Measurements from ENCODE around the gene PAPOLB. TPM values are rescaled to one million over a fixed set of nuclear protein-coding genes. Genes with fewer than 3 reads are reported as not detected.

PAPOLB gene
- polyA plus RNA-seq, 1 donor from 2014 or later = 0.05 TPM

DNA sequence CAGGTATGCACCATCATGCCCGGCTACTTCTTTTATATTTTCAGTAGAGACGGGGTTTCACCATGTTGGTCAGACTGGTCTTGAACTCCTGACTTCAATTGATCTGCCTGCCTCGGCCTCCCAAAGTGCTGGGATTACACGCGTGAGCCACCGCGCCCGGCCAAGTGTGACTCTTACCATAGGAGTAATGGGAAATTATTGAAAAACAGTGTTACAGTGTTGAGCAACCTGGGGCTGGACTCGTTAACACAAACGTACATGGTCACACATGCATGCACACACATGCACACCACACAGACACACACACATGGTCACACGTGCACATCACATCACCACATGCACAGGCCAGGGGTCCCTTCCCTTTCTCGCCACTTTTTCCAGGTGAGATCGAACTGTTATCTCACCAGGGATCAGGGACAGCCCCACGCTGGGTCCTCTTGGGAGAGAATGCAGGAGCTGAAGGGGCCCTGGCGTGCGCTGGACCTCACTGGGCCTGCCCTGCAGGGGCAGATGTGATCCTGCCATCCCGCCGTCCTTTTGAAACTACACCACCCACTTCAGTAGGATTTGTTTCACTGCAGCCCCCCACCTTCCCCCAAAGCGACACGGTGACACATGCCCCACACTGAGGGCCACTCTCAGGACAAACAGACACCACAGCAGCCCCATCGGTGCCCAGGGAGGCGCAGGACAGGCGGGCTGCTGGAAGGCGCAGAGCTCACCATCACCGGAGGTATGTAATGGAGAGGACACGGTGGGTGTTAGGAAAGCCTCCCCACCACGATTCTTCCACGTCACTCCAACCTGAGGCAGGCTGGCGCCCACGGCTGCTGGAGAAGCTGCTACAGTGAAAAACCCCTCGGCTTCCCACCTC, 11.5 kb upstream of the PAPOLB start:
- no peak overlapping the region for H2AFZ ChIP-seq (ENCODE audit: low read depth, low read length)
- H3K27ac ChIP-seq (ENCODE audit: low read length) = no peak overlapping the region
- H3K4me2 ChIP-seq (ENCODE audit: low read length) = no peak overlapping the region
- no peaks in the 10 kb centered on the region for H3F3A ChIP-seq (ENCODE audit: insufficient read depth, low read length, poor library complexity, severe bottlenecking)
- no peaks in the 10 kb centered on the region for H3K36me3 ChIP-seq (ENCODE audit: insufficient read depth, low read length)
- TF ChIP-seq MXI1 (conservative IDR thresholded peaks at IDR 0.05; ENCODE audit: poor library complexity, severe bottlenecking) = no peak
- TF ChIP-seq TAF1 (IDR thresholded peaks at IDR 0.05; ENCODE audit: low read depth) = no peak
- TF ChIP-seq POLR2AphosphoS5 (IDR thresholded peaks at IDR 0.05) = no peak
- TF ChIP-seq, protein P1, sequence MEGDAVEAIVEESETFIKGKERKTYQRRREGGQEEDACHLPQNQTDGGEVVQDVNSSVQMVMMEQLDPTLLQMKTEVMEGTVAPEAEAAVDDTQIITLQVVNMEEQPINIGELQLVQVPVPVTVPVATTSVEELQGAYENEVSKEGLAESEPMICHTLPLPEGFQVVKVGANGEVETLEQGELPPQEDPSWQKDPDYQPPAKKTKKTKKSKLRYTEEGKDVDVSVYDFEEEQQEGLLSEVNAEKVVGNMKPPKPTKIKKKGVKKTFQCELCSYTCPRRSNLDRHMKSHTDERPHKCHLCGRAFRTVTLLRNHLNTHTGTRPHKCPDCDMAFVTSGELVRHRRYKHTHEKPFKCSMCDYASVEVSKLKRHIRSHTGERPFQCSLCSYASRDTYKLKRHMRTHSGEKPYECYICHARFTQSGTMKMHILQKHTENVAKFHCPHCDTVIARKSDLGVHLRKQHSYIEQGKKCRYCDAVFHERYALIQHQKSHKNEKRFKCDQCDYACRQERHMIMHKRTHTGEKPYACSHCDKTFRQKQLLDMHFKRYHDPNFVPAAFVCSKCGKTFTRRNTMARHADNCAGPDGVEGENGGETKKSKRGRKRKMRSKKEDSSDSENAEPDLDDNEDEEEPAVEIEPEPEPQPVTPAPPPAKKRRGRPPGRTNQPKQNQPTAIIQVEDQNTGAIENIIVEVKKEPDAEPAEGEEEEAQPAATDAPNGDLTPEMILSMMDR (IDR thresholded peaks at IDR 0.05; ENCODE audit: poor library complexity, severe bottlenecking) = no peak
- TF ChIP-seq, protein P2, sequence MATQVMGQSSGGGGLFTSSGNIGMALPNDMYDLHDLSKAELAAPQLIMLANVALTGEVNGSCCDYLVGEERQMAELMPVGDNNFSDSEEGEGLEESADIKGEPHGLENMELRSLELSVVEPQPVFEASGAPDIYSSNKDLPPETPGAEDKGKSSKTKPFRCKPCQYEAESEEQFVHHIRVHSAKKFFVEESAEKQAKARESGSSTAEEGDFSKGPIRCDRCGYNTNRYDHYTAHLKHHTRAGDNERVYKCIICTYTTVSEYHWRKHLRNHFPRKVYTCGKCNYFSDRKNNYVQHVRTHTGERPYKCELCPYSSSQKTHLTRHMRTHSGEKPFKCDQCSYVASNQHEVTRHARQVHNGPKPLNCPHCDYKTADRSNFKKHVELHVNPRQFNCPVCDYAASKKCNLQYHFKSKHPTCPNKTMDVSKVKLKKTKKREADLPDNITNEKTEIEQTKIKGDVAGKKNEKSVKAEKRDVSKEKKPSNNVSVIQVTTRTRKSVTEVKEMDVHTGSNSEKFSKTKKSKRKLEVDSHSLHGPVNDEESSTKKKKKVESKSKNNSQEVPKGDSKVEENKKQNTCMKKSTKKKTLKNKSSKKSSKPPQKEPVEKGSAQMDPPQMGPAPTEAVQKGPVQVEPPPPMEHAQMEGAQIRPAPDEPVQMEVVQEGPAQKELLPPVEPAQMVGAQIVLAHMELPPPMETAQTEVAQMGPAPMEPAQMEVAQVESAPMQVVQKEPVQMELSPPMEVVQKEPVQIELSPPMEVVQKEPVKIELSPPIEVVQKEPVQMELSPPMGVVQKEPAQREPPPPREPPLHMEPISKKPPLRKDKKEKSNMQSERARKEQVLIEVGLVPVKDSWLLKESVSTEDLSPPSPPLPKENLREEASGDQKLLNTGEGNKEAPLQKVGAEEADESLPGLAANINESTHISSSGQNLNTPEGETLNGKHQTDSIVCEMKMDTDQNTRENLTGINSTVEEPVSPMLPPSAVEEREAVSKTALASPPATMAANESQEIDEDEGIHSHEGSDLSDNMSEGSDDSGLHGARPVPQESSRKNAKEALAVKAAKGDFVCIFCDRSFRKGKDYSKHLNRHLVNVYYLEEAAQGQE (IDR thresholded peaks at IDR 0.05; ENCODE audit: borderline replicate concordance) = no peak
- TF ChIP-seq EP300 (conservative IDR thresholded peaks at IDR 0.05; ENCODE audit: poor library complexity, severe bottlenecking) = no peak
- TF ChIP-seq RAD21 (conservative IDR thresholded peaks at IDR 0.05) = no peak
- TF ChIP-seq EZH2 (IDR thresholded peaks at IDR 0.05; ENCODE audit: borderline replicate concordance, insufficient read depth, low read length, poor library complexity, severe bottlenecking) = no peak
- TF ChIP-seq SMC3 (conservative IDR thresholded peaks at IDR 0.05; ENCODE audit: poor library complexity) = no peak
- no peaks in the 10 kb centered on the region for H3K79me2 ChIP-seq (replicated peaks; ENCODE audit: insufficient read depth, low read length)
- no peaks in the 10 kb centered on the region for H3K9me3 ChIP-seq (ENCODE audit: low read length)
- no peak overlapping the region for H3K9ac ChIP-seq (ENCODE audit: low read length)
- H3K9me2 ChIP-seq (ENCODE audit: insufficient read depth, low read length) = no peaks in the 10 kb centered on the region
- no peaks in the 10 kb centered on the region for H3K27me3 ChIP-seq (ENCODE audit: insufficient read depth, low read depth, low read length)
- no peaks in the 10 kb centered on the region for H4K20me1 ChIP-seq (ENCODE audit: insufficient read depth)
- no peak overlapping the region for H3K4me3 ChIP-seq (ENCODE audit: low read length)

DNA sequence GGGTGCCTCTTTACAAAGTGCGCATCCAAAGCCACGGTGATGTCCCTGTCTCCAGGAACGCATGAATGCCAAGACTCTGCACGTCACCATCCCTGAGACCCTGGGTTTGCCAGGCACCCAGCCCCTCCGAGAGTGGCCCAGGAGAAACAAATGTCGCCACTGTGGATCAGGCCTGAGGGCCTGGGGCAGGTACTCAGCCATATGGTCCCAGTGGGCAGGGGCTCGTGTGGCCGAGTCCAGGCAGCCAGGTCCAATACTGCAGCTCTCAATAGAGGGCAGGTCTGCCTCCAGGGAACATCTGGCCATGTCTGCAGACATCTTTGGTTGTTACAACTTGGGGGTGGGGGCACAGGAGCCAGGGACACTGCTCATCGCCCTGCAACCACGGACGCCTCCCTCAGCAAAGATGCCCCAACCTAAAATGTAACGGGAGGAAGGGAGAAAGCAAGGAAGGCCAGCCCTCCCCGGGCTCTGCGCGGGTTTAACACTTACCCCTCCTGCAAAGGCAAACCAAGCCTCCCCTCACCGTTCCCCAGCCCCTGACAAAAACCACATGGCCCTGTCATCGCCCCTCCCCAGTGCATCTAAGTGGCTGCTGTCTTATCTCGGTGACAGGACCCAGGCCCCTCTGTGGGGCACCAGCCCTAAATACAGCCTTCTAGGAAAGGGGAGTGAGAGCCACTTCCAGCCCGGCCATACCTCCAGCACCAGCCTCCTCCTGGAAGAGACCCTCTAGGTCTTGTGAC, 10.3 kb upstream of the PAPOLB start:
- Histone ChIP-seq H3K4me2 (ENCODE audit: low read length) (no peak overlapping the region), H3K36me3 (ENCODE audit: insufficient read depth, low read length) (no peaks in the 10 kb centered on the region)

More for the DNA sequence above, 10.3 kb upstream of the PAPOLB start:
- Histone ChIP-seq H3K4me3 (ENCODE audit: low read length) (no peak overlapping the region), H3K27ac (ENCODE audit: low read length) (no peak overlapping the region), H4K20me1 (ENCODE audit: insufficient read depth) (no peaks in the 10 kb centered on the region), H3F3A (ENCODE audit: insufficient read depth, low read length, poor library complexity, severe bottlenecking) (no peaks in the 10 kb centered on the region), H3K27me3 (ENCODE audit: insufficient read depth, low read depth, low read length) (no peaks in the 10 kb centered on the region), H3K79me2 (replicated peaks; ENCODE audit: insufficient read depth, low read length) (no peaks in the 10 kb centered on the region), H2AFZ (ENCODE audit: low read depth, low read length) (no peak overlapping the region), H3K9me2 (ENCODE audit: insufficient read depth, low read length) (no peaks in the 10 kb centered on the region), H3K9ac (ENCODE audit: low read length) (no peak overlapping the region), H3K9me3 (ENCODE audit: low read length) (no peaks in the 10 kb centered on the region)
- TF ChIP-seq RAD21 (conservative IDR thresholded peaks at IDR 0.05) (no peak), POLR2AphosphoS5 (IDR thresholded peaks at IDR 0.05) (no peak), EZH2 (IDR thresholded peaks at IDR 0.05; ENCODE audit: borderline replicate concordance, insufficient read depth, low read length, poor library complexity, severe bottlenecking) (no peak), TAF1 (IDR thresholded peaks at IDR 0.05; ENCODE audit: low read depth) (no peak), EP300 (conservative IDR thresholded peaks at IDR 0.05; ENCODE audit: poor library complexity, severe bottlenecking) (no peak), SMC3 (conservative IDR thresholded peaks at IDR 0.05; ENCODE audit: poor library complexity) (no peak), MXI1 (conservative IDR thresholded peaks at IDR 0.05; ENCODE audit: poor library complexity, severe bottlenecking) (no peak)

Data from neural cell (in vitro differentiated cells).